Cardiac muscle cell (in vitro differentiated cells and primary cell): ENCODE measurements around the gene RUNX2. TPM values are rescaled to one million over a fixed set of nuclear protein-coding genes. Genes with fewer than 3 reads are reported as not detected.

Source experiments
- DNase-seq, 2 donors: peaks; one replicate each; pipeline versions ENCODE4 v3.0.0 to v3.0.0-alpha.2; 2010 to 2017; ENCODE audit warnings: low read depth in 1 of 2, low spot score in 1 of 2
- H3K27ac ChIP-seq: fragments of 200-600 bp; sonication (generic); 2 replicates; pipeline ENCODE4 v1.5.1; 2016
- H3K27me3 ChIP-seq: fragments of 200-600 bp; sonication (generic); 2 replicates; pipeline ENCODE4 v1.6.0; 2016; ENCODE audit warnings: control low read depth
- H3K36me3 ChIP-seq: fragments of 200-600 bp; sonication (generic); 2 replicates; pipeline ENCODE4 v1.5.1; 2016; ENCODE audit warnings: control low read depth
- H3K4me1 ChIP-seq: fragments of 200-600 bp; sonication (generic); 2 replicates; pipeline ENCODE4 v1.8.1; 2017; ENCODE audit warnings: low read depth, mild to moderate bottlenecking, mixed run types
- H3K4me3 ChIP-seq: fragments of 200-600 bp; sonication (generic); 2 replicates; pipeline ENCODE4 v1.5.1; 2016; ENCODE audit warnings: mild to moderate bottlenecking
- H3K9me3 ChIP-seq: fragments of 200-600 bp; sonication (generic); 2 replicates; pipeline ENCODE4 v1.5.1; 2017; ENCODE audit warnings: low read depth, mild to moderate bottlenecking, control low read depth
- polyA plus RNA-seq: library from polyadenylated mRNA; unstranded; fragments of >200 nt; fragmentation: Nextera tagmentation; extraction: Ambion mirVana; gene quantifications from 2 replicates; pipeline ENCODE4 v1.2.1, GENCODE V29; 2016
- total RNA-seq: library from RNA; depleted of rRNA; stranded (reverse); fragments of >200 nt; gene quantifications from 2 replicates; pipeline ENCODE4 v1.2.3, GENCODE V29; 2016
- TF ChIP-seq, protein P1 (sequence below): IDR thresholded peaks from 2 replicates; pipeline ENCODE4 v1.5.1; 2012; ENCODE audit warnings: low read depth, mild to moderate bottlenecking, low read length

Gene RUNX2
- total and polyA plus RNA-seq, 2 experiments from 2014 or later = 1.6 to 1.9 TPM

DNA sequence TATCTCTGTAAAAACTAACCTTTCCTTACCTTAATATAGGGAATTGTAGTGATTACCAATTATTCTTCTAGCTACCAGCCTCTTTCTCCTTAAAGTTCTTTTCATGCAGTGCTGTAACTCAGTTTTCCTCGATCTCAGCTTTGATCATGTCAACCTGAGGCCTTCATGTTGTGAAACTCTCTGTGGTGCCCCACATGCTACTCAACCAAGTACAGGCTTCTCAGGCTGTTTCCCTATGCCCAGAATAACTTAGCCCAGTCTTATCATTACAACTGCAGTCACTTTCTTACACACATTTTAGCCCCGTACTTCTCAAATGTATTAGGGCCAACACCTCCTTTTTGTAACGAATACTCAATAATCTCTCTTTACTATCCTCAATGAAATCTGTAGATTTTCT is 139.7 kb downstream of the RUNX2 start:
- Histone ChIP-seq H3K36me3 (no peaks in the 10 kb centered on the region), H3K4me3 (no peak overlapping the region), H3K27ac (no peak overlapping the region), H3K9me3 (no peaks in the 10 kb centered on the region), H3K4me1 (no peaks in the 10 kb centered on the region), H3K27me3 (no peaks in the 10 kb centered on the region)
- TF ChIP-seq, protein P1, sequence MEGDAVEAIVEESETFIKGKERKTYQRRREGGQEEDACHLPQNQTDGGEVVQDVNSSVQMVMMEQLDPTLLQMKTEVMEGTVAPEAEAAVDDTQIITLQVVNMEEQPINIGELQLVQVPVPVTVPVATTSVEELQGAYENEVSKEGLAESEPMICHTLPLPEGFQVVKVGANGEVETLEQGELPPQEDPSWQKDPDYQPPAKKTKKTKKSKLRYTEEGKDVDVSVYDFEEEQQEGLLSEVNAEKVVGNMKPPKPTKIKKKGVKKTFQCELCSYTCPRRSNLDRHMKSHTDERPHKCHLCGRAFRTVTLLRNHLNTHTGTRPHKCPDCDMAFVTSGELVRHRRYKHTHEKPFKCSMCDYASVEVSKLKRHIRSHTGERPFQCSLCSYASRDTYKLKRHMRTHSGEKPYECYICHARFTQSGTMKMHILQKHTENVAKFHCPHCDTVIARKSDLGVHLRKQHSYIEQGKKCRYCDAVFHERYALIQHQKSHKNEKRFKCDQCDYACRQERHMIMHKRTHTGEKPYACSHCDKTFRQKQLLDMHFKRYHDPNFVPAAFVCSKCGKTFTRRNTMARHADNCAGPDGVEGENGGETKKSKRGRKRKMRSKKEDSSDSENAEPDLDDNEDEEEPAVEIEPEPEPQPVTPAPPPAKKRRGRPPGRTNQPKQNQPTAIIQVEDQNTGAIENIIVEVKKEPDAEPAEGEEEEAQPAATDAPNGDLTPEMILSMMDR = no peak
- no peak for DNase-seq

DNA sequence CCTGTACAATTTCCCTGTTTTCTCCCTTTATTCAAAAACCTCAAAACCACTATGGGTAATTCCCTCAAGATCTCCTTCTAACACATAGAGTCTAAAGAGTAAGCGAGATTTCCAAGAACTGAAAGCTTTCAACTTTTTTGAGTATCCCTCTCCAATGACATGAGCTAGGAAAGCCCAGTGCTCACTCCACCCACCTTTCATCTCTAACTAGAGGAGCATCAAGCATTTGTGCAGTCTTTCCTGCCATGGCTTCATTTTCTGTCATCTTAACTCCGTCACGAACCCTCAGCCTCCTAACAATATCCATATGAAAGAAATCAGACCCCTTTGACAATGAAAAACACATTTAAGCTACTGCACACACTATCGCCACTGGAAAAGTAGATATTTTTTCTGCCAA is 141.5 kb downstream of the RUNX2 start:
- TF ChIP-seq, protein P1 = no peak
- Histone ChIP-seq H3K27ac (no peak overlapping the region), H3K4me3 (no peak overlapping the region), H3K36me3 (no peaks in the 10 kb centered on the region), H3K9me3 (no peaks in the 10 kb centered on the region), H3K27me3 (no peaks in the 10 kb centered on the region), H3K4me1 (no peaks in the 10 kb centered on the region)
- DNase-seq = no peak

DNA sequence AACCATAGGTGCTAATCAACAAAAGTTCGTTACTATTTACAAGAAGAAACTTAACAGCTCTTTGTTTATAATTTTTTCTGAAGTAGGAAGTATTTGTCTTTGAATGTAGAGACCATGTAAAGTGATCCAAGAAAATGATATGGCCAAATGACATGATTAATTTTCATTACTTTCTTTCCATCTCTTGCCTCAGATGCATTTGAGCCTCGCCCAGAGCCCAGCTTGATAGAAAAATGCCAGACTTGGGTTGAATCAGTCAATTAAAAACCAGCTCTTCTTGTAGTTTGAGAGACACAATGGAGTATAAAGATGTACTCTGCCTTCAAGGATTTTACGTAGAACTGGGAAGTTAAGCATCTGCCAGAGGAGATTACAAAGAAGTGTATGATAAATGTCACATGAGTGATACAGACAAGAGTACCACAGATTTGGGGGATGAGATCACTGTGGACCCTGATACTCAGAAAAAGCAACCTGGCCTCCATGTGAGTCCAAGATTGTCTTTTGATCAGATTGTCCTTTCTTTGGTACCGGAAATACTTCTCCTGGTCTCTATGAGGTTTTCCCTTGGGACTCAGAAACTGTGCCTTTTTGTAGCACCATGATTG is 142.1 kb downstream of the RUNX2 start:
- Histone ChIP-seq H3K4me1 (no peaks in the 10 kb centered on the region), H3K27ac (no peak overlapping the region), H3K36me3 (no peaks in the 10 kb centered on the region), H3K4me3 (no peak overlapping the region), H3K9me3 (no peaks in the 10 kb centered on the region), H3K27me3 (no peaks in the 10 kb centered on the region)
- no peak for DNase-seq
- TF ChIP-seq, protein P1 = no peak

DNA sequence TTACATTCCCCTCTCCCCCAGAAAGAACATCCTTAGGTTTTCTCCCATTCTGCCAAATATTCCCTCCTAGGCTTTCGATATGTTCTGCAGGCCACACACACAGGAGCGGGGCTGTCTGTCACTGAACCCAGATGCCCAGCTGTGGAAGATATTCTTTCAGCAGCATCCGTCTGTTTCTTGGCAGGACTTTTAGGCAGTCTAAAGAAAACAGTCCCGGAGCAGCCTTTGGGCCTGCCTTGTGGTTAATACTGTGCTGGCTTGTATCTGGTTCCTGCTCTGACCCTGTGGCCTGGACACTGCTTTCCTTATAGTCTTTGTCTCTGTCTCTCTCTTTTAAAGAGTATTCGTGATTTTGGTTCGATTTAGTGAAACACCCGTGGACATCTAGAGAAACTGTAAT is 144.3 kb downstream of the RUNX2 start:
- no peak overlapping the region for H3K4me3 ChIP-seq
- no peaks in the 10 kb centered on the region for H3K27me3 ChIP-seq
- H3K9me3 ChIP-seq = no peaks in the 10 kb centered on the region
- H3K36me3 ChIP-seq = no peaks in the 10 kb centered on the region
- H3K27ac ChIP-seq = no peak overlapping the region
- H3K4me1 ChIP-seq = no peaks in the 10 kb centered on the region
- peak in 1 of 2 donors; percentile 81 for DNase-seq
- TF ChIP-seq, protein P1 = no peak

DNA sequence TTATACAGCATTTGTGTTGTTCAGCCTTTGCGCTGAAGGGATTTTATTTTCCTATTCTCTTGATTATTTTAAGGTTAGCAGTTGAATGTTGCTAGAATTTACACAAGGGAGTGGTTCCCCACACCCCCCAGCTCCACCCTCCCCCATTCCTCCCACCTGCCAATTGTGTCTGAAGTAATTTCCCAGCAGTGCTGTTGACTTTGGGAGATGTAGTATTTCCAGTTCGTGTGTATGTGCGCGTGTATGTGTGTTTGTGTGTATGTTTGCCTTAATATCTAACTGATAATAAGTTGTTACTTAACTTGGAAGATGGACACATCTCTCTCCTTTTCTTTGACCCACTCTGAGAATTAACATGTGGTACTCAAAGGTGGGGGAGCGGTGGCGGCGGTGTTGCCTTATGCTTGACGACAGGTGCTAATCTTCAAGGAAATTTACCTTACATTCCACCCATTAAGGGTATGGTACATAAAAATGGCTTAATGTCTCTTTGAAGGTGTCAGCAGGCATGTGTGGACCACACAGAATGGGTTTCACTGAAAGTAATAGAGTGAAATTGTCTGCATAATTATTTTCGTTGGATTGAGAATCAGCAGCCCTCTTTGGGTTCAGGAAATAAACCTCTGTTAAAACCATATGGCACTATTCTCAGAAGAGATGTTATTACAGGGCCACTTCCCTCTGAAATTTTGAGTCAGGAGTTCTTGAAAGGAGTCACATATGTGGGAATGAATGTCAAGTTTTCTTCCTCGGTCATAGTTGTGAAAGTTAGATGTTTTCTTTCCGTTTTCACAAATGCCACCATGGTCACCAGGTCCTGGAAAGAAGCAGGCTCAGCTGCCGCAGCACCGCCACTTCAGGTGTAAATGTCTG is 145.2 kb downstream of the RUNX2 start:
- DNase-seq = no peak
- no peak overlapping the region for H3K4me3 ChIP-seq
- no peaks in the 10 kb centered on the region for H3K4me1 ChIP-seq
- no peak overlapping the region for H3K27ac ChIP-seq
- no peaks in the 10 kb centered on the region for H3K36me3 ChIP-seq
- H3K9me3 ChIP-seq = no peaks in the 10 kb centered on the region
- TF ChIP-seq, protein P1 = no peak
- no peaks in the 10 kb centered on the region for H3K27me3 ChIP-seq
